Measurements from ENCODE around the gene MBNL1.
A peak's percentile ranks its signal among the peaks of the same experiment; 100 is the strongest.
"Not testable (repeated sequence)": the region's sequence is repeated elsewhere in the genome, so short reads cannot be mapped to it uniquely, and the experiment has no call there.

MBNL1 gene

GRCh38 chr3:152350776-152351175 lies 82.0 kb downstream of the MBNL1 start:
- no peak for DNase-seq

- DNase-seq = no peak
These were observed 83.8 kb downstream of the MBNL1 start for GRCh38 chr3:152352554-152352953.

GRCh38 chr3:152353578-152353977 lies 84.8 kb downstream of the MBNL1 start:
- DNase-seq = no peak

- DNase-seq = no peak
These were observed 87.3 kb downstream of the MBNL1 start for GRCh38 chr3:152355744-152356665.

- peak in 1 of 5 experiments; percentile 95 for DNase-seq
These were observed 88.1 kb downstream of the MBNL1 start for GRCh38 chr3:152356870-152357276.

- peak in 1 of 5 experiments; percentile 17 for DNase-seq
These were observed 88.9 kb downstream of the MBNL1 start for GRCh38 chr3:152357587-152357986.

GRCh38 chr3:152359385-152360248 lies 90.9 kb downstream of the MBNL1 start:
- no peak for DNase-seq

GRCh38 chr3:152360302-152360701 lies 91.6 kb downstream of the MBNL1 start:
- DNase-seq = no peak

GRCh38 chr3:152360966-152361365 lies 92.2 kb downstream of the MBNL1 start:
- DNase-seq = no peak

- no peak for DNase-seq
These were observed 93.4 kb downstream of the MBNL1 start for GRCh38 chr3:152362086-152362485.

GRCh38 chr3:152364237-152364636 lies 95.5 kb downstream of the MBNL1 start:
- DNase-seq = no peak

- no peak for DNase-seq
These were observed 96.4 kb downstream of the MBNL1 start for GRCh38 chr3:152365126-152365525.

- no peak for DNase-seq
These were observed 97.3 kb downstream of the MBNL1 start for GRCh38 chr3:152365766-152366593.

GRCh38 chr3:152367192-152367591 lies 98.5 kb downstream of the MBNL1 start:
- DNase-seq = not testable (repeated sequence)

GRCh38 chr3:152372633-152373032 lies 103.9 kb downstream of the MBNL1 start:
- not testable (repeated sequence) for DNase-seq

GRCh38 chr3:152373379-152373778 lies 104.7 kb downstream of the MBNL1 start:
- no peak for DNase-seq

GRCh38 chr3:152374262-152374990 lies 105.7 kb downstream of the MBNL1 start:
- DNase-seq = no peak

GRCh38 chr3:152375546-152375945 lies 106.8 kb downstream of the MBNL1 start:
- no peak for DNase-seq

GRCh38 chr3:152376351-152377183 lies 107.8 kb downstream of the MBNL1 start:
- no peak for DNase-seq

- no peak for DNase-seq
These were observed 108.4 kb downstream of the MBNL1 start for GRCh38 chr3:152377184-152377570.

All from T-helper 2 cell (primary cell).